Naive thymus-derived CD4-positive, alpha-beta T cell (primary cell): ENCODE results near the gene ASIC2. TPM values are rescaled to one million over a fixed set of nuclear protein-coding genes. Genes with fewer than 3 reads are reported as not detected.

Source experiments
- ATAC-seq: fragments of 150-1000 bp; cut with Tn5 transposase; 2 replicates; pipeline ENCODE4 v1.10.0; 2021; ENCODE audit warnings: mild to moderate bottlenecking, moderate library complexity
- CTCF ChIA-PET: fragments of 350-600 bp; sonication (Branson Sonifier 250); formaldehyde crosslinking; loops from one replicate; lab custom pipeline; 2021; ENCODE audit warnings: antibody characterized with exemption; lab: Charles Lee
- POLR2A ChIA-PET: fragments of 350-600 bp; sonication (Branson Sonifier 250); formaldehyde crosslinking; loops from one replicate; lab custom pipeline; 2021; ENCODE audit warnings: antibody characterized with exemption, inconsistent platforms; lab: Charles Lee
- DNase-seq, 9 donors: peaks; one replicate each; pipeline versions ENCODE4 v3.0.0 to v3.0.0-alpha.2; 2020 to 2022; ENCODE audit warnings: mixed read lengths in 1 of 9
- H3K27ac ChIP-seq: one replicate; pipeline ENCODE4 v1.7.0; 2013; ENCODE audit warnings: mild to moderate bottlenecking, low read depth, low read length, moderate library complexity
- H3K27me3 ChIP-seq, 2 donors: one replicate each; pipeline ENCODE4 v1.7.0; 2013; ENCODE audit warnings: low read length in 2 of 2, mild to moderate bottlenecking in 2 of 2, moderate library complexity in 2 of 2; ENCODE audit not compliant: control insufficient read depth in 2 of 2, insufficient read depth in 2 of 2
- H3K36me3 ChIP-seq, 3 experiments: 1 replicate in 2 of 3; 2 replicates in 1 of 3; pipeline ENCODE4 v1.7.0; 2013; ENCODE audit warnings: low read length in 3 of 3, mild to moderate bottlenecking in 3 of 3, moderate library complexity in 1 of 3; ENCODE audit not compliant: insufficient read depth in 3 of 3, control insufficient read depth in 2 of 3
- H3K4me1 ChIP-seq, 2 donors: one replicate each; pipeline ENCODE4 v1.7.0; 2013; ENCODE audit warnings: low read length in 2 of 2, mild to moderate bottlenecking in 2 of 2, moderate library complexity in 1 of 2; ENCODE audit not compliant: control insufficient read depth in 2 of 2, insufficient read depth in 2 of 2
- H3K4me3 ChIP-seq: 2 replicates; pipeline ENCODE4 v1.7.0; 2013; ENCODE audit warnings: mild to moderate bottlenecking, low read length
- H3K9me3 ChIP-seq, 3 experiments: 1 replicate in 2 of 3; 2 replicates in 1 of 3; pipeline ENCODE4 v1.7.0; 2013; ENCODE audit warnings: low read length in 3 of 3; ENCODE audit not compliant: control insufficient read depth in 2 of 3
- H3K27ac Mint-ChIP-seq, 9 donors: one replicate each; pipeline ENCODE4 v1.8.0; 2020 to 2022; ENCODE audit warnings: mixed read lengths in 9 of 9, mild to moderate bottlenecking in 8 of 9, moderate library complexity in 5 of 9, inconsistent platforms in 2 of 9
- H3K27me3 Mint-ChIP-seq, 5 donors: one replicate each; pipeline ENCODE4 v1.8.0; 2021 to 2022; ENCODE audit warnings: mixed read lengths in 5 of 5, mild to moderate bottlenecking in 1 of 5
- H3K36me3 Mint-ChIP-seq, 5 donors: one replicate each; pipeline ENCODE4 v1.8.0; 2020 to 2022; ENCODE audit warnings: mixed read lengths in 5 of 5, mild to moderate bottlenecking in 3 of 5, inconsistent platforms in 1 of 5
- H3K4me1 Mint-ChIP-seq, 7 donors: one replicate each; pipeline ENCODE4 v1.8.0; 2020 to 2022; ENCODE audit warnings: mixed read lengths in 7 of 7, mild to moderate bottlenecking in 3 of 7, inconsistent platforms in 1 of 7
- H3K4me3 Mint-ChIP-seq, 10 donors: one replicate each; pipeline ENCODE4 v1.8.0; 2020 to 2022; ENCODE audit warnings: mild to moderate bottlenecking in 10 of 10, mixed read lengths in 10 of 10, moderate library complexity in 6 of 10, inconsistent platforms in 2 of 10
- H3K9me3 Mint-ChIP-seq, 11 donors: one replicate each; pipeline ENCODE4 v1.8.0; 2020 to 2022; ENCODE audit warnings: mixed read lengths in 11 of 11, mild to moderate bottlenecking in 4 of 11, inconsistent platforms in 1 of 11, moderate library complexity in 1 of 11
- intact Hi-C, 2 donors: fragments of 100-400 bp; cut with micrococcal nuclease; formaldehyde crosslinking; loops; one replicate each; pipeline ENCODE4 v1.15.1; 2023
- polyA plus RNA-seq, 2 donors: library from polyadenylated mRNA; unstranded; fragments of 300-500 nt; fragmentation: Illumina TruSeq; gene quantifications; one replicate each; pipeline ENCODE4 v1.2.3, GENCODE V29; 2021
- total RNA-seq, 6 experiments: library from RNA in 5 of 6; stranded (reverse) in 5 of 6; gene quantifications; 1 replicate in 5 of 6; 2 replicates in 1 of 6; pipeline ENCODE4 v1.2.3 and lab custom pipeline; 2021 to 2026

Gene ASIC2
- total and polyA plus RNA-seq, 7 experiments from 2014 or later, result not detected

- H3K4me3 ChIP-seq, result no peak overlapping the region
- no peaks in the 10 kb centered on the region for H3K9me3 ChIP-seq
- Mint-ChIP-seq H3K4me1 (no peaks in the 10 kb centered on the region), H3K27ac (no peak overlapping the region), H3K4me3 (no peak overlapping the region), H3K9me3 (no peaks in the 10 kb centered on the region), H3K27me3 (peaks cover 4 to 55% (median 28%) of the 10 kb centered on the region in 5 donors), H3K36me3 (no peaks in the 10 kb centered on the region)
- no peak overlapping the region for H3K27ac ChIP-seq
- H3K36me3 ChIP-seq, result no peaks in the 10 kb centered on the region
- intact Hi-C loops, result no loop called here
- H3K4me1 ChIP-seq, result no peaks in the 10 kb centered on the region
- no peaks in the 10 kb centered on the region for H3K27me3 ChIP-seq
- DNase-seq (no peak), ATAC-seq (no peak)
- ChIA-PET CTCF (no interaction called here), POLR2A (no interaction called here)
Observed at GRCh38 chr17:33163533-33164168, 129.4 kb downstream of the ASIC2 start.

- Histone ChIP-seq H3K27me3 (no peaks in the 10 kb centered on the region), H3K36me3 (no peaks in the 10 kb centered on the region), H3K9me3 (no peaks in the 10 kb centered on the region), H3K4me3 (no peak overlapping the region), H3K4me1 (no peaks in the 10 kb centered on the region), H3K27ac (no peak overlapping the region)
- H3K27me3 Mint-ChIP-seq, result peaks cover 0 to 22% (median 16%) of the 10 kb centered on the region in 5 donors
- DNase-seq (no peak), ATAC-seq (no peak)
- H3K27ac Mint-ChIP-seq, result no peak overlapping the region
- CTCF ChIA-PET, result no interaction called here
- no peaks in the 10 kb centered on the region for H3K4me1 Mint-ChIP-seq
- H3K36me3 Mint-ChIP-seq, result no peaks in the 10 kb centered on the region
- POLR2A ChIA-PET, result no interaction called here
- peaks cover 0 to 3% (median 0%) of the 10 kb centered on the region in 11 donors for H3K9me3 Mint-ChIP-seq
- no peak overlapping the region for H3K4me3 Mint-ChIP-seq
- intact Hi-C loops, result no loop called here
Observed at GRCh38 chr17:33154869-33155455, 138.1 kb downstream of the ASIC2 start.

GRCh38 chr17:33152783-33153182 lies 140.3 kb downstream of the ASIC2 start:
- H3K9me3 ChIP-seq, result no peaks in the 10 kb centered on the region
- DNase-seq, result no peak
- H3K4me1 ChIP-seq, result no peaks in the 10 kb centered on the region
- Mint-ChIP-seq H3K9me3 (peaks cover 0 to 3% (median 0%) of the 10 kb centered on the region in 11 donors), H3K36me3 (no peaks in the 10 kb centered on the region), H3K4me1 (no peaks in the 10 kb centered on the region), H3K4me3 (no peak overlapping the region), H3K27ac (no peak overlapping the region), H3K27me3 (peaks cover 0 to 17% (median 16%) of the 10 kb centered on the region in 5 donors)
- CTCF ChIA-PET, result no interaction called here
- no peak for ATAC-seq
- H3K27ac ChIP-seq, result no peak overlapping the region
- no peak overlapping the region for H3K4me3 ChIP-seq
- no peaks in the 10 kb centered on the region for H3K36me3 ChIP-seq
- no peaks in the 10 kb centered on the region for H3K27me3 ChIP-seq
- intact Hi-C loops, result no loop called here
- POLR2A ChIA-PET, result no interaction called here

GRCh38 chr17:33151565-33151964 lies 141.5 kb downstream of the ASIC2 start:
- Mint-ChIP-seq H3K4me1 (no peaks in the 10 kb centered on the region), H3K27ac (no peak overlapping the region), H3K4me3 (no peak overlapping the region), H3K36me3 (no peaks in the 10 kb centered on the region), H3K9me3 (peaks cover 0 to 3% (median 0%) of the 10 kb centered on the region in 11 donors), H3K27me3 (peaks cover 0 to 22% (median 11%) of the 10 kb centered on the region in 5 donors)
- no peak for DNase-seq
- no peak for ATAC-seq
- intact Hi-C loops, result no loop called here
- Histone ChIP-seq H3K27ac (no peak overlapping the region), H3K4me1 (no peaks in the 10 kb centered on the region), H3K36me3 (no peaks in the 10 kb centered on the region), H3K9me3 (no peaks in the 10 kb centered on the region), H3K27me3 (no peaks in the 10 kb centered on the region), H3K4me3 (no peak overlapping the region)
- ChIA-PET POLR2A (no interaction called here), CTCF (no interaction called here)

GRCh38 chr17:33145941-33146340 lies 147.2 kb downstream of the ASIC2 start:
- no peak for DNase-seq
- Mint-ChIP-seq H3K27ac (no peak overlapping the region), H3K36me3 (no peaks in the 10 kb centered on the region), H3K27me3 (peaks cover 0 to 31% (median 16%) of the 10 kb centered on the region in 5 donors), H3K4me3 (no peak overlapping the region), H3K9me3 (peaks cover 0 to 3% (median 0%) of the 10 kb centered on the region in 11 donors), H3K4me1 (no peaks in the 10 kb centered on the region)
- Histone ChIP-seq H3K9me3 (no peaks in the 10 kb centered on the region), H3K27ac (no peak overlapping the region), H3K27me3 (no peaks in the 10 kb centered on the region), H3K4me3 (no peak overlapping the region), H3K36me3 (no peaks in the 10 kb centered on the region), H3K4me1 (no peaks in the 10 kb centered on the region)
- CTCF ChIA-PET, result no interaction called here
- ATAC-seq, result no peak
- POLR2A ChIA-PET, result no interaction called here
- intact Hi-C loops, result no loop called here

- no peak overlapping the region for H3K27ac ChIP-seq
- H3K36me3 ChIP-seq, result no peaks in the 10 kb centered on the region
- H3K27ac Mint-ChIP-seq, result no peak overlapping the region
- no peaks in the 10 kb centered on the region for H3K4me1 ChIP-seq
- no peaks in the 10 kb centered on the region for H3K4me1 Mint-ChIP-seq
- DNase-seq (no peak), ATAC-seq (no peak)
- peaks cover 0 to 36% (median 16%) of the 10 kb centered on the region in 5 donors for H3K27me3 Mint-ChIP-seq
- H3K4me3 Mint-ChIP-seq, result no peak overlapping the region
- no peaks in the 10 kb centered on the region for H3K36me3 Mint-ChIP-seq
- no peaks in the 10 kb centered on the region for H3K9me3 ChIP-seq
- no peak overlapping the region for H3K4me3 ChIP-seq
- intact Hi-C loops, result no loop called here
- H3K9me3 Mint-ChIP-seq, result peaks cover 0 to 3% (median 0%) of the 10 kb centered on the region in 11 donors
- H3K27me3 ChIP-seq, result no peaks in the 10 kb centered on the region
- ChIA-PET CTCF (no interaction called here), POLR2A (no interaction called here)
Observed at GRCh38 chr17:33144837-33145236, 148.3 kb downstream of the ASIC2 start.
